Fibroblast of lung (primary cell): Measurements from ENCODE around the gene HSPA8. TPM values are rescaled to one million over a fixed set of nuclear protein-coding genes. Genes with fewer than 3 reads are reported as not detected.
A peak's percentile ranks its signal among the peaks of the same experiment; 100 is the strongest.

ENCODE experiments used
- DNase-seq, 2 donors: peaks; one replicate each; pipeline versions ENCODE4 v3.0.0 to v3.0.0-alpha.2; 2010; ENCODE audit warnings: low read depth in 2 of 2
- H2AFZ ChIP-seq: 2 replicates; pipeline ENCODE4 v1.5.1; 2012; ENCODE audit warnings: low read length, control low read depth, inconsistent platforms
- H3K27ac ChIP-seq: 2 replicates; pipeline ENCODE4 v1.5.1; 2011; ENCODE audit warnings: low read length, control low read depth; ENCODE audit not compliant: insufficient read depth
- H3K27me3 ChIP-seq: 2 replicates; pipeline ENCODE4 v1.5.1; 2011; ENCODE audit warnings: mild to moderate bottlenecking, low read length; ENCODE audit not compliant: control insufficient read depth, insufficient read depth
- H3K36me3 ChIP-seq: 2 replicates; pipeline ENCODE4 v1.5.1; 2011; ENCODE audit warnings: low read length; ENCODE audit not compliant: control insufficient read depth, insufficient read depth
- H3K4me1 ChIP-seq: 2 replicates; pipeline ENCODE4 v1.5.1; 2011; ENCODE audit warnings: low read length; ENCODE audit not compliant: control insufficient read depth, insufficient read depth; ENCODE audit errors: extremely low read depth
- H3K4me2 ChIP-seq: 2 replicates; pipeline ENCODE4 v1.5.1; 2011; ENCODE audit warnings: low read length, control low read depth; ENCODE audit not compliant: insufficient read depth; ENCODE audit errors: extremely low read depth
- H3K4me3 ChIP-seq, 4 experiments: fragments of 200-600 bp in 1 of 4; sonication (generic) in 1 of 4; replicated peaks in 1 of 4; 2 replicates each; pipeline ENCODE4 v1.5.1; 2011 to 2016; ENCODE audit warnings: low read length in 4 of 4, low read depth in 3 of 4, mild to moderate bottlenecking in 3 of 4, control low read depth in 2 of 4, inconsistent platforms in 1 of 4, mixed read lengths in 1 of 4; ENCODE audit not compliant: insufficient read depth in 1 of 4; ENCODE audit errors: control extremely low read depth in 1 of 4
- H3K79me2 ChIP-seq: 2 replicates; pipeline ENCODE4 v1.5.1; 2012; ENCODE audit warnings: mild to moderate bottlenecking, low read length, inconsistent platforms; ENCODE audit not compliant: control insufficient read depth, insufficient read depth
- H3K9ac ChIP-seq: 2 replicates; pipeline ENCODE4 v1.5.1; 2011; ENCODE audit warnings: mild to moderate bottlenecking, low read length, control low read depth; ENCODE audit not compliant: insufficient read depth
- H3K9me3 ChIP-seq: 2 replicates; pipeline ENCODE4 v1.5.1; 2012; ENCODE audit warnings: low read depth, low read length; ENCODE audit not compliant: control insufficient read depth, insufficient read depth
- H4K20me1 ChIP-seq: 2 replicates; pipeline ENCODE4 v1.5.1; 2011; ENCODE audit warnings: low read length; ENCODE audit not compliant: control insufficient read depth, insufficient read depth; ENCODE audit errors: extremely low read depth
- CTCF ChIP-seq, 2 donors: IDR thresholded peaks in 1 of 2; conservative IDR thresholded peaks in 1 of 2; 1 replicate in 1 of 2; 2 replicates in 1 of 2; pipeline ENCODE4 v1.5.1; 2011 to 2012; ENCODE audit warnings: low read length in 2 of 2, control low read depth in 1 of 2, inconsistent platforms in 1 of 2, low read depth in 1 of 2, mild to moderate bottlenecking in 1 of 2
- EZH2 ChIP-seq: IDR thresholded peaks from 2 replicates; pipeline ENCODE4 v1.5.1; 2012; ENCODE audit warnings: low read length, control low read depth, mild to moderate bottlenecking; ENCODE audit errors: missing control alignments
- polyA plus RNA-seq, 2 donors: library from polyadenylated mRNA; depleted of rRNA in 1 of 2; stranded (reverse) in 1 of 2; unstranded in 1 of 2; fragments of >200 nt; gene quantifications; 2 replicates each; pipeline ENCODE4 v1.2.1, GENCODE V29; 2011 to 2012; ENCODE audit warnings: missing spikeins in 1 of 2
- total RNA-seq: library from RNA; depleted of rRNA; stranded (reverse); fragments of >200 nt; gene quantifications from 2 replicates; pipeline ENCODE4 v1.2.1, GENCODE V29; 2014

HSPA8 gene
- total and polyA plus RNA-seq, 2 donors (not counting 1 experiment from before 2014, with no cell fraction given) = 2,158 to 2,431 TPM

- Histone ChIP-seq H4K20me1 (no peaks in the 10 kb centered on the region), H3K27ac (no peak overlapping the region), H3K4me1 (no peaks in the 10 kb centered on the region), H3K4me2 (no peak overlapping the region), H3K27me3 (no peaks in the 10 kb centered on the region), H3K79me2 (no peaks in the 10 kb centered on the region), H3K4me3 (no peak overlapping the region), H3K9ac (no peak overlapping the region), H3K9me3 (no peaks in the 10 kb centered on the region), H3K36me3 (peaks cover 16% of the 10 kb centered on the region), H2AFZ (no peak overlapping the region)
- DNase-seq = no peak
- TF ChIP-seq EZH2 (no peak), CTCF (conservative IDR thresholded peaks at IDR 0.05 in 1 of 2, IDR thresholded peaks at IDR 0.05 in 1 of 2; ENCODE audit: low read depth in 1 of 2, low read length in 2 of 2) (no peak)
These were observed 10.4 kb upstream of the HSPA8 start for GRCh38 chr11:123072332-123072761.

GRCh38 chr11:123069908-123070821, 8.2 kb upstream of the HSPA8 start:
- no peak for TF ChIP-seq EZH2
- TF ChIP-seq CTCF (conservative IDR thresholded peaks at IDR 0.05 in 1 of 2, IDR thresholded peaks at IDR 0.05 in 1 of 2; ENCODE audit: low read depth in 1 of 2, low read length in 2 of 2) = no peak
- H3K4me3 ChIP-seq = peak overlapping the region in 3 of 4 experiments; percentile 17 to 35 (median 20)
- H3K4me1 ChIP-seq = peaks cover 7% of the 10 kb centered on the region
- H3K79me2 ChIP-seq = no peaks in the 10 kb centered on the region
- H3K27me3 ChIP-seq = no peaks in the 10 kb centered on the region
- peaks cover 11% of the 10 kb centered on the region for H3K36me3 ChIP-seq
- no peaks in the 10 kb centered on the region for H4K20me1 ChIP-seq
- H3K4me2 ChIP-seq = peak overlapping the region; percentile 90
- no peaks in the 10 kb centered on the region for H3K9me3 ChIP-seq
- peak overlapping the region; percentile 51 for H3K27ac ChIP-seq
- no peak for DNase-seq
- H2AFZ ChIP-seq = no peak overlapping the region
- H3K9ac ChIP-seq = no peak overlapping the region

- peak in 1 of 2 donors; percentile 96 for DNase-seq
- H3K79me2 ChIP-seq = peaks cover 28% of the 10 kb centered on the region
- H3K9me3 ChIP-seq = no peaks in the 10 kb centered on the region
- H3K4me2 ChIP-seq = no peak overlapping the region
- H3K36me3 ChIP-seq = peaks cover 7% of the 10 kb centered on the region
- peaks cover 7% of the 10 kb centered on the region for H4K20me1 ChIP-seq
- H3K9ac ChIP-seq = no peak overlapping the region
- H3K4me1 ChIP-seq = peaks cover 14% of the 10 kb centered on the region
- no peak overlapping the region for H3K4me3 ChIP-seq
- TF ChIP-seq EZH2 (no peak), CTCF (conservative IDR thresholded peaks at IDR 0.05 in 1 of 2, IDR thresholded peaks at IDR 0.05 in 1 of 2; ENCODE audit: low read depth in 1 of 2, low read length in 2 of 2) (no peak)
- no peak overlapping the region for H2AFZ ChIP-seq
- H3K27me3 ChIP-seq = no peaks in the 10 kb centered on the region
- H3K27ac ChIP-seq = peak overlapping the region; percentile 40
These were observed 3.7 kb upstream of the HSPA8 start for GRCh38 chr11:123065621-123066020.
